ENCODE results near the gene DGKG. TPM values are rescaled to one million over a fixed set of nuclear protein-coding genes. Genes with fewer than 3 reads are reported as not detected.

The DGKG gene
- polyA plus RNA-seq, 1 of the 3 experiments (the other 2 are of a cell fraction): 0.12 TPM

- no peak for DNase-seq
- POLR2A ChIA-PET: no interaction called here
- no peak for TF ChIP-seq FOXJ3 (CRISPR knock-in tag; IDR thresholded peaks at IDR 0.05)
- TF ChIP-seq NFIC (IDR thresholded peaks at IDR 0.05; ENCODE audit: borderline replicate concordance): no peak
- Histone ChIP-seq H3K4me1 (ENCODE audit: control insufficient read depth in 1 of 2, insufficient read depth in 2 of 2, low read depth in 1 of 2, low read length in 1 of 2) (peaks cover 18 to 33% of the 10 kb centered on the region in 2 experiments), H3F3A (replicated peaks; ENCODE audit: insufficient read depth) (peaks cover 20% of the 10 kb centered on the region), H3K79me2 (ENCODE audit: insufficient read depth) (peaks cover 56% of the 10 kb centered on the region), H3K27me3 (ENCODE audit: insufficient read depth) (no peaks in the 10 kb centered on the region), H4K20me1 (ENCODE audit: insufficient read depth) (no peaks in the 10 kb centered on the region), H3K9me3 (no peaks in the 10 kb centered on the region), H3K4me2 (peak overlapping the region; percentile 28; the same call in 1 of the 2 replicates), H3K36me3 (replicated peaks in 1 of 2; ENCODE audit: control insufficient read depth in 1 of 2, insufficient read depth in 2 of 2, low read length in 1 of 2) (peaks cover 16 to 22% of the 10 kb centered on the region in 2 experiments), H3K27ac (ENCODE audit: low read depth in 2 of 2, low read length in 1 of 2) (no peak overlapping the region), H3K4me3 (ENCODE audit: low read depth in 2 of 2, low read length in 1 of 2) (no peak overlapping the region), H2AFZ (ENCODE audit: low read depth) (no peak overlapping the region), H3K9ac (no peak overlapping the region), H3K9me2 (no peaks in the 10 kb centered on the region)
- 80% methylated on average over 6 of the region's 6 CpGs for WGBS (ENCODE audit: low lambda C conversion rate)
- CTCF ChIA-PET: interaction anchor here (0.9 kb wide), 1 partner anchor 716 kb away, joined by 3 read pairs; no protein-coding TSS in a partner anchor
Measured at GRCh38 chr3:186105543-186105942, 256.5 kb downstream of the DGKG start.

- 88% methylated on average over 4 of the region's 4 CpGs for WGBS (ENCODE audit: low lambda C conversion rate)
- DNase-seq: no peak
- peaks cover 20 to 26% of the 10 kb centered on the region in 2 experiments for H3K36me3 ChIP-seq (replicated peaks in 1 of 2; ENCODE audit: control insufficient read depth in 1 of 2, insufficient read depth in 2 of 2, low read length in 1 of 2)
- H3K4me2 ChIP-seq: no peak overlapping the region
- H2AFZ ChIP-seq (ENCODE audit: low read depth): no peak overlapping the region
- H3K79me2 ChIP-seq (ENCODE audit: insufficient read depth): peaks cover 46% of the 10 kb centered on the region
- H3K27me3 ChIP-seq (ENCODE audit: insufficient read depth): no peaks in the 10 kb centered on the region
- H4K20me1 ChIP-seq (ENCODE audit: insufficient read depth): no peaks in the 10 kb centered on the region
- POLR2A ChIA-PET: no interaction called here
- H3K9me3 ChIP-seq: no peaks in the 10 kb centered on the region
- H3K4me1 ChIP-seq (ENCODE audit: control insufficient read depth in 1 of 2, insufficient read depth in 2 of 2, low read depth in 1 of 2, low read length in 1 of 2): peaks cover 35 to 56% of the 10 kb centered on the region in 2 experiments
- TF ChIP-seq SMC3 (IDR thresholded peaks at IDR 0.05; ENCODE audit: low read depth, low read length) (no peak), TCF12 (IDR thresholded peaks at IDR 0.05) (no peak), MXI1 (IDR thresholded peaks at IDR 0.05; ENCODE audit: low read depth, low read length) (no peak), RAD21 (IDR thresholded peaks at IDR 0.05; ENCODE audit: low read length) (no peak), USF2 (IDR thresholded peaks at IDR 0.05; ENCODE audit: borderline replicate concordance, low read depth, low read length) (no peak), RXRA (IDR thresholded peaks at IDR 0.05; ENCODE audit: borderline replicate concordance, low read depth) (no peak), GATA2 (CRISPR knock-in tag; IDR thresholded peaks at IDR 0.05) (no peak), FOSL2 (IDR thresholded peaks at IDR 0.05; ENCODE audit: borderline replicate concordance, low read depth) (no peak), CHD2 (IDR thresholded peaks at IDR 0.05; ENCODE audit: low read length, partially characterized antibody) (no peak), REST (IDR thresholded peaks at IDR 0.05; ENCODE audit: low read depth, low read length) (no peak), TEAD4 (IDR thresholded peaks at IDR 0.05; ENCODE audit: borderline replicate concordance, insufficient read depth) (no peak), TAF1 (IDR thresholded peaks at IDR 0.05; ENCODE audit: borderline replicate concordance, low read depth, low read length) (no peak), USF1 (IDR thresholded peaks at IDR 0.05; ENCODE audit: borderline replicate concordance, low read depth) (no peak), SIN3A (IDR thresholded peaks at IDR 0.05; ENCODE audit: borderline replicate concordance, low read depth, low read length) (no peak), POLR2AphosphoS5 (IDR thresholded peaks at IDR 0.05; ENCODE audit: low read depth, low read length) (no peak), YY1 (IDR thresholded peaks at IDR 0.05; ENCODE audit: low read depth) (no peak), CTCF (IDR thresholded peaks at IDR 0.05) (no peak), EZH2phosphoT487 (IDR thresholded peaks at IDR 0.05; ENCODE audit: borderline replicate concordance, low read depth) (no peak), GABPA (IDR thresholded peaks at IDR 0.05; ENCODE audit: low read depth) (no peak)
- H3F3A ChIP-seq (replicated peaks; ENCODE audit: insufficient read depth): peaks cover 29% of the 10 kb centered on the region
- no peaks in the 10 kb centered on the region for H3K9me2 ChIP-seq
- no peak overlapping the region for H3K4me3 ChIP-seq (ENCODE audit: low read depth in 2 of 2, low read length in 1 of 2)
- no peak overlapping the region for H3K9ac ChIP-seq
- peak overlapping the region in 1 of 2 experiments; percentile 58; a peak in 1 of 4 replicates for H3K27ac ChIP-seq (ENCODE audit: low read depth in 2 of 2, low read length in 1 of 2)
- CTCF ChIA-PET: interaction anchor here (0.8 kb wide), 1 partner anchor 437 kb away, joined by 4 read pairs; no protein-coding TSS in a partner anchor
Measured at GRCh38 chr3:186102687-186103086, 259.3 kb downstream of the DGKG start.
